C4-2B (cell line): ENCODE measurements around the gene LRRC61.

Source experiments
- ZFX ChIP-seq: fragments of 450-650 bp; IDR thresholded peaks from 2 replicates; pipeline ENCODE4 v1.6.1; 2017
- TF ChIP-seq, protein P1 (sequence below): fragments of 450-650 bp; conservative IDR thresholded peaks from 2 replicates; pipeline ENCODE4 v1.5.1; 2017; ENCODE audit warnings: mild to moderate bottlenecking

DNA sequence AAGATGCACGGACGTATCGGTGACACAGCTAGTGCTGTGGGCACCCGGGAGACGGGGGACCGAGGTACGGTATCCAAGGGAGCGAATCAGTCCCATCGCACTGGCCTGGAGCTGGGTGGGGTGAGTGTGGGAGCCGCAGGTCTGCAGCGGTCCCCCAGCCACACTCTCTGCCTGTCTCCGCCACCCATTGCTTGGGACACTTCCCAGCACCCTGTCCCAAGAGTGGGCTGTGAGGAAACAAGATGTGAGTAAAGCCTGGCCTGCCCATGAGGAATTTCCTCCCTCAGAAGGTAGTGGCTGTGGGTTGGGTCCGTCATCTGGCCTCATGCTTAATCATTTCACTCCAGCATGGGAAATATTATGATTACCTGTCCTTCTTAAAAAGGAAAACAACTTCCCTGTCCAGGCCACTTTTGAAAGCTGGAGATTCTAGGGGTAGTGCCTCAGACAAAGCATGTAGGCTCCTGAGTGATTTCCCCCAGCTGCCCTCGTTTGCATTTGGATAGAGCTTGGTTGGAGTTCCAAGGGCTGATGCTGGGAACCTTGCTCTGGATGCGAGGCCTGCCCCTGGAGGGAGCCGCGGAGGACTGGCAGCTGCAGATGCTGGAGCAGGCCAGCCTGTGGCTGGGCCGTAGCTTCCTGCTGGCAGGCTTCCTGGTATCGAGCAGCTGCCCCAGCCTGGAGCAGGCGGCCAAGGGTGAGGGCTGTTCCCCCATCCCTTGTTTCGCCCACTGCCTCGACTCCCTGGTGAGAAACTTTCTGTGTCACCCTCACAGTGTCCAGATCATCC is 6.4 kb downstream of the LRRC61 start:
- TF ChIP-seq, protein P1, sequence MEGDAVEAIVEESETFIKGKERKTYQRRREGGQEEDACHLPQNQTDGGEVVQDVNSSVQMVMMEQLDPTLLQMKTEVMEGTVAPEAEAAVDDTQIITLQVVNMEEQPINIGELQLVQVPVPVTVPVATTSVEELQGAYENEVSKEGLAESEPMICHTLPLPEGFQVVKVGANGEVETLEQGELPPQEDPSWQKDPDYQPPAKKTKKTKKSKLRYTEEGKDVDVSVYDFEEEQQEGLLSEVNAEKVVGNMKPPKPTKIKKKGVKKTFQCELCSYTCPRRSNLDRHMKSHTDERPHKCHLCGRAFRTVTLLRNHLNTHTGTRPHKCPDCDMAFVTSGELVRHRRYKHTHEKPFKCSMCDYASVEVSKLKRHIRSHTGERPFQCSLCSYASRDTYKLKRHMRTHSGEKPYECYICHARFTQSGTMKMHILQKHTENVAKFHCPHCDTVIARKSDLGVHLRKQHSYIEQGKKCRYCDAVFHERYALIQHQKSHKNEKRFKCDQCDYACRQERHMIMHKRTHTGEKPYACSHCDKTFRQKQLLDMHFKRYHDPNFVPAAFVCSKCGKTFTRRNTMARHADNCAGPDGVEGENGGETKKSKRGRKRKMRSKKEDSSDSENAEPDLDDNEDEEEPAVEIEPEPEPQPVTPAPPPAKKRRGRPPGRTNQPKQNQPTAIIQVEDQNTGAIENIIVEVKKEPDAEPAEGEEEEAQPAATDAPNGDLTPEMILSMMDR, result no peak
- no peak for TF ChIP-seq ZFX
